HFF-Myc (cell line): ENCODE data around the gene RETN.

Source experiments
- DNase-seq: peaks from one replicate; pipeline ENCODE4 v3.0.0-alpha.2; 2011; ENCODE audit warnings: low read depth; ENCODE audit errors: extremely low read depth
- H3K4me3 ChIP-seq: replicated peaks from 2 replicates; pipeline ENCODE4 v1.5.1; 2011; ENCODE audit warnings: low read depth, mild to moderate bottlenecking, control low read depth, low read length
- TF ChIP-seq, protein P1 (sequence below): IDR thresholded peaks from 2 replicates; pipeline ENCODE4 v1.5.1; 2012; ENCODE audit warnings: mild to moderate bottlenecking, low read depth, low read length, control low read depth; ENCODE audit errors: missing control alignments

The RETN gene

DNA sequence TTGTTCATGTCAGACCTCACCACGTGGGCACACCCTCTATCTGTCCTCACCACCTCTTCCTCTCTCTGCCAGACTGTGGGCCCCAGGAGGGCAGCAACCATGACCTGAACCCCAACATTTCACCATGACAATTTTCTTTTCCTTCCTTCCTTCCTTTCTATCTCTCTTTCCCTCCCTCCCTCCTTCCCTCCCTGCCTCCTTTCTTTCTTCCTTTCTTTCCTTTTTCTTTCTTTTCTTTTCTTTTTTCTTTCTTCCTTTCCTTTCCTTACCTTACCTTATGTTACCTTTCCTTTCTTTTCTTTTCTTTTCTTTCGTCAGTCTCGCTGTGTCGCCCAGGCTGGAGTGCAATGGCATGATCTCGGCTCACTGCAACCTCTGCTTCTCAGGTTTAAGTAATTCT is 41.8 kb downstream of the RETN start:
- TF ChIP-seq, protein P1, sequence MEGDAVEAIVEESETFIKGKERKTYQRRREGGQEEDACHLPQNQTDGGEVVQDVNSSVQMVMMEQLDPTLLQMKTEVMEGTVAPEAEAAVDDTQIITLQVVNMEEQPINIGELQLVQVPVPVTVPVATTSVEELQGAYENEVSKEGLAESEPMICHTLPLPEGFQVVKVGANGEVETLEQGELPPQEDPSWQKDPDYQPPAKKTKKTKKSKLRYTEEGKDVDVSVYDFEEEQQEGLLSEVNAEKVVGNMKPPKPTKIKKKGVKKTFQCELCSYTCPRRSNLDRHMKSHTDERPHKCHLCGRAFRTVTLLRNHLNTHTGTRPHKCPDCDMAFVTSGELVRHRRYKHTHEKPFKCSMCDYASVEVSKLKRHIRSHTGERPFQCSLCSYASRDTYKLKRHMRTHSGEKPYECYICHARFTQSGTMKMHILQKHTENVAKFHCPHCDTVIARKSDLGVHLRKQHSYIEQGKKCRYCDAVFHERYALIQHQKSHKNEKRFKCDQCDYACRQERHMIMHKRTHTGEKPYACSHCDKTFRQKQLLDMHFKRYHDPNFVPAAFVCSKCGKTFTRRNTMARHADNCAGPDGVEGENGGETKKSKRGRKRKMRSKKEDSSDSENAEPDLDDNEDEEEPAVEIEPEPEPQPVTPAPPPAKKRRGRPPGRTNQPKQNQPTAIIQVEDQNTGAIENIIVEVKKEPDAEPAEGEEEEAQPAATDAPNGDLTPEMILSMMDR, result no peak
- no peak for DNase-seq
- no peak overlapping the region for H3K4me3 ChIP-seq

DNA sequence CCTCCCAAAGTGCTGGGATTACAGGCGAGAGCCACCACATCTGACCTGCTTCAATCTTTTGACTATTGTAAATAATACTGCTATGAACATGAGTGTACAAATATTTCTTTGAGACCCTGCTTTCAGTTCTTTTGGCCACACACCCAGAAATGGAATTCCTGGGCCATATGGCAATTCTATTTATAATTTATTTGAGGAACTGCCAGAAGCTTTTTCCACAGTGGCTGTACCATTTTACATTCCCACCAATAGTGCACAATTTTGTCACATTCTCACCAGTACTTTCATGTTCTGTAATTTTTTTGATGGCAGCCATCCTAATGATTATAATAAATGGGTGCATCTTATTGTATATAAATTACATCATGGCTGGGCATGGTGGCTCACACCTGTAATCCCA is 46.8 kb downstream of the RETN start:
- DNase-seq, result no peak
- H3K4me3 ChIP-seq, result no peak overlapping the region
- TF ChIP-seq, protein P1, result no peak

DNA sequence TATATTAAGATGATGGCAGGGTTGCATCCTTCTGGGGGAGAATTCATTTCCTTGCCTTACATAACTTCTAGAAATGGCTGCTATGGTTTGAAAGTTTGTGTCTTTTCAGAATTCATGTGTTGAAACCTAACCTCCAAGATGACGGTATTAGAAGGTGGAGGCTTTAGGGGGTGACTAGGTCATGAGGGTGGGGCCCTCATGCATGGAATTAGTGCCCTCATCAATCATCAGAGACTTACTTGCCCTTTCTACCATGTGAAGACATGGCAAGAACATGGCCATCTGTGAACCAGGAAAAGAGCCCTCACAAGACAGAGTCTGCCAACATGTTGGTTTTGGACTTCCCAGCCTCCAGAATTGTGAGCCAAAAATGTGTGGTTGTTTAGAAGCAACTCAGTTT is 47.9 kb downstream of the RETN start:
- TF ChIP-seq, protein P1, result no peak
- DNase-seq, result no peak
- no peak overlapping the region for H3K4me3 ChIP-seq

DNA sequence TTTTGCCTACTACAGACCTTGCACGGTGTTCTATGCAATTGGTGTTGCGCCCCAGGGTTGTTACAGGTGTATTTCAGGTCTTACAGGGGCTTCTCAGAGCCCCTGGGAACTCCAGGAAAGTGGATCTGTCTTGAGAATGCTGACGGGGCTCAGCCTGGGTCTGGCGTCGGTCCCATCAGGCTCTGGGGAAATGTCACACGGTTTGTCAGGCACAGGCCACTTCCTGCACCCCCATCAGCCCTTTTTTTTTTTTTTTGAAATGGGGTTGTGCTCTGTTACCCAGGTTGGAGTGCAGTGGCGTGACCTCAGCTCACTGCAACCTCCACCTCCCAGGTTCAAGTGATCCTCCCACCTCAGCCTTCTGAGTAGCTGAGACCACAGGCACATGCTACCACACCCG is 49.8 kb downstream of the RETN start:
- TF ChIP-seq, protein P1, result no peak
- H3K4me3 ChIP-seq, result no peak overlapping the region
- no peak for DNase-seq
